GM23338 (cell line): ENCODE results near the gene NTN1. TPM values are rescaled to one million over a fixed set of nuclear protein-coding genes. Genes with fewer than 3 reads are reported as not detected.

Source experiments
- ATAC-seq: fragments of 200-7000 bp; cut with Tn5 transposase; 3 replicates; pipeline ENCODE4 v1.9.1; 2020
- DNase-seq: peaks from one replicate; pipeline ENCODE4 v3.0.0-alpha.2; 2015; ENCODE audit warnings: low spot score
- H2AFZ ChIP-seq: fragments of 200-600 bp; sonication (generic); 2 replicates; pipeline ENCODE4 v1.8.0; 2016; ENCODE audit warnings: antibody characterized with exemption, mild to moderate bottlenecking, moderate library complexity
- H3F3A ChIP-seq: fragments of 200-600 bp; sonication (generic); replicated peaks from 2 replicates; pipeline ENCODE4 v1.8.0; 2017; ENCODE audit warnings: antibody characterized with exemption, mixed run types, low read depth
- H3K27ac ChIP-seq: fragments of 200-600 bp; sonication (generic); 2 replicates; pipeline ENCODE4 v1.6.1; 2016; ENCODE audit warnings: low read depth
- H3K27me3 ChIP-seq: fragments of 200-600 bp; sonication (generic); 2 replicates; pipeline ENCODE4 v1.8.0; 2016; ENCODE audit warnings: mild to moderate bottlenecking, mixed run types, moderate library complexity; ENCODE audit not compliant: insufficient read depth
- H3K36me3 ChIP-seq: fragments of 200-600 bp; sonication (generic); 2 replicates; pipeline ENCODE4 v1.8.0; 2016; ENCODE audit warnings: mild to moderate bottlenecking; ENCODE audit not compliant: insufficient read depth
- H3K4me1 ChIP-seq: fragments of 200-600 bp; sonication (generic); 2 replicates; pipeline ENCODE4 v1.8.0; 2016; ENCODE audit warnings: mild to moderate bottlenecking, moderate library complexity; ENCODE audit not compliant: insufficient read depth
- H3K4me2 ChIP-seq: fragments of 200-600 bp; sonication (generic); 2 replicates; pipeline ENCODE4 v1.7.1; 2017; ENCODE audit warnings: mixed run types
- H3K4me3 ChIP-seq: fragments of 200-600 bp; sonication (generic); 2 replicates; pipeline ENCODE4 v1.6.1; 2016; ENCODE audit warnings: mixed run types
- H3K79me2 ChIP-seq: fragments of 200-600 bp; sonication (generic); replicated peaks from 2 replicates; pipeline ENCODE4 v1.8.0; 2017; ENCODE audit warnings: mild to moderate bottlenecking; ENCODE audit not compliant: insufficient read depth
- H3K9me2 ChIP-seq: fragments of 200-600 bp; sonication (generic); 2 replicates; pipeline ENCODE4 v1.8.0; 2017; ENCODE audit not compliant: insufficient read depth
- H4K20me1 ChIP-seq: fragments of 200-600 bp; sonication (generic); replicated peaks from 2 replicates; pipeline ENCODE4 v1.8.0; 2017; ENCODE audit warnings: mild to moderate bottlenecking; ENCODE audit not compliant: insufficient read depth
- H3K27ac Mint-ChIP-seq: 2 replicates; pipeline ENCODE4 v1.8.0; 2020; ENCODE audit warnings: inconsistent platforms, mild to moderate bottlenecking, moderate library complexity, mixed read lengths
- H3K27me3 Mint-ChIP-seq: 3 replicates; pipeline ENCODE4 v1.8.0; 2022; ENCODE audit warnings: low read depth, mild to moderate bottlenecking, moderate library complexity, mixed read lengths, inconsistent platforms; ENCODE audit not compliant: insufficient read depth, poor library complexity
- H3K36me3 Mint-ChIP-seq: 3 replicates; pipeline ENCODE4 v1.8.0; 2021; ENCODE audit warnings: low read depth, mild to moderate bottlenecking, inconsistent platforms, moderate library complexity, mixed read lengths
- H3K4me1 Mint-ChIP-seq: 3 replicates; pipeline ENCODE4 v1.8.0; 2020; ENCODE audit warnings: mild to moderate bottlenecking, inconsistent platforms, mixed read lengths
- H3K4me3 Mint-ChIP-seq: 3 replicates; pipeline ENCODE4 v1.8.0; 2021; ENCODE audit warnings: moderate library complexity, mild to moderate bottlenecking, inconsistent platforms, mixed read lengths
- H3K9me3 Mint-ChIP-seq: 3 replicates; pipeline ENCODE4 v1.8.0; 2020; ENCODE audit warnings: moderate library complexity, mild to moderate bottlenecking, inconsistent platforms, mixed read lengths
- CREB1 ChIP-seq: fragments of 250-450 bp; sonication (Bioruptor Pico); IDR thresholded peaks from 2 replicates; pipeline ENCODE4 v1.5.0; 2020; ENCODE audit warnings: low read depth, mild to moderate bottlenecking, moderate library complexity
- CTCF ChIP-seq, 2 experiments: fragments of 200-600 bp in 1 of 2; sonication (generic) in 1 of 2; conservative IDR thresholded peaks; 2 replicates each; pipeline versions ENCODE4 v1.5.1 to v1.6.1; 2016 to 2017; ENCODE audit warnings: antibody characterized with exemption in 2 of 2, low read depth in 2 of 2, mild to moderate bottlenecking in 2 of 2, moderate library complexity in 1 of 2
- ETS1 ChIP-seq: IDR thresholded peaks from 2 replicates; pipeline ENCODE4 v1.6.1; 2016; ENCODE audit warnings: antibody characterized with exemption
- EZH2 ChIP-seq: fragments of 200-600 bp; sonication (generic); IDR thresholded peaks from one replicate; pipeline ENCODE4 v1.8.0; 2017; ENCODE audit warnings: antibody characterized with exemption, mild to moderate bottlenecking, low read depth; ENCODE audit not compliant: unreplicated experiment
- EZH2phosphoT487 ChIP-seq: fragments of 200-600 bp; sonication (generic); IDR thresholded peaks from one replicate; pipeline ENCODE4 v1.8.1; 2018; ENCODE audit warnings: antibody characterized with exemption; ENCODE audit not compliant: unreplicated experiment
- JUNB ChIP-seq: IDR thresholded peaks from one replicate; pipeline ENCODE4 v1.6.1; 2016; ENCODE audit warnings: antibody characterized with exemption; ENCODE audit not compliant: unreplicated experiment
- NANOG ChIP-seq: IDR thresholded peaks from 2 replicates; pipeline ENCODE4 v1.6.1; 2016; ENCODE audit warnings: antibody characterized with exemption, borderline replicate concordance
- POLR2AphosphoS5 ChIP-seq: IDR thresholded peaks from 2 replicates; pipeline ENCODE4 v1.6.1; 2016; ENCODE audit warnings: antibody characterized with exemption, low read depth
- STAT1 ChIP-seq: IDR thresholded peaks from one replicate; pipeline ENCODE4 v1.6.1; 2016; ENCODE audit warnings: antibody characterized with exemption; ENCODE audit not compliant: unreplicated experiment
- ZNF114 ChIP-seq: fragments of 250-450 bp; sonication (Bioruptor Pico); IDR thresholded peaks from 2 replicates; pipeline ENCODE4 v1.5.0; 2020; ENCODE audit warnings: mild to moderate bottlenecking, moderate library complexity
- ZNF331 ChIP-seq: fragments of 250-450 bp; sonication (Bioruptor Pico); IDR thresholded peaks from 2 replicates; pipeline ENCODE4 v1.5.0; 2020; ENCODE audit warnings: low read depth, mild to moderate bottlenecking, moderate library complexity
- ZNF462 ChIP-seq: fragments of 250-450 bp; sonication (Bioruptor Pico); IDR thresholded peaks from 2 replicates; pipeline ENCODE4 v1.5.0; 2020; ENCODE audit warnings: mild to moderate bottlenecking, moderate library complexity
- polyA plus RNA-seq: library from polyadenylated mRNA; unstranded; fragments of >200 nt; fragmentation: Nextera tagmentation; extraction: Ambion mirVana; gene quantifications from 2 replicates; pipeline ENCODE4 v1.2.1, GENCODE V29; 2016
- total RNA-seq: library from RNA; depleted of rRNA; stranded (reverse); fragments of >200 nt; shearing (Covaris generic); gene quantifications from 2 replicates; pipeline ENCODE4 v1.2.3, GENCODE V29; 2014

NTN1 gene
- total and polyA plus RNA-seq, 2 experiments from 2014 or later, result 0.57 to 2.6 TPM

- TF ChIP-seq POLR2AphosphoS5, result no peak
- TF ChIP-seq EZH2phosphoT487, result no peak
- TF ChIP-seq ZNF331, result no peak
- no peak for TF ChIP-seq ZNF114 (CRISPR knock-in tag)
These were observed 188.6 kb downstream of the NTN1 start (continued) for GRCh38 chr17:9209781-9210370.

GRCh38 chr17:9211133-9211765, 189.9 kb downstream of the NTN1 start:
- H2AFZ ChIP-seq, result no peak overlapping the region
- peaks cover 7% of the 10 kb centered on the region for H3K4me1 Mint-ChIP-seq
- H3K27me3 Mint-ChIP-seq, result peaks cover 3% of the 10 kb centered on the region
- H3K27me3 ChIP-seq, result no peaks in the 10 kb centered on the region
- DNase-seq, result no peak
- H3K36me3 ChIP-seq, result 0 out of 2 replicates have a peak, but pooled peaks cover 6% of the 10 kb centered on the region
- H3F3A ChIP-seq, result no peaks in the 10 kb centered on the region
- no peak overlapping the region for H3K4me3 ChIP-seq
- H3K9me3 Mint-ChIP-seq, result peaks cover 12% of the 10 kb centered on the region; the same call in 2 of the 3 replicates
- H3K27ac ChIP-seq, result no peak overlapping the region
- no peak; the same call in 2 of the 3 replicates for ATAC-seq
- H3K4me3 Mint-ChIP-seq, result no peak overlapping the region
- H3K9me2 ChIP-seq, result no peaks in the 10 kb centered on the region
- no peak overlapping the region for H3K27ac Mint-ChIP-seq
- H4K20me1 ChIP-seq, result no peaks in the 10 kb centered on the region
- H3K36me3 Mint-ChIP-seq, result peaks cover 5% of the 10 kb centered on the region; the same call in 2 of the 3 replicates
- H3K4me2 ChIP-seq, result no peak overlapping the region
- no peaks in the 10 kb centered on the region for H3K4me1 ChIP-seq
- no peaks in the 10 kb centered on the region for H3K79me2 ChIP-seq
- TF ChIP-seq STAT1 (no peak), EZH2 (no peak), POLR2AphosphoS5 (no peak), ZNF331 (no peak), ZNF114 (CRISPR knock-in tag) (no peak), CTCF (conservative IDR thresholded peaks at IDR 0.05; ENCODE audit: low read depth in 2 of 2) (no peak), EZH2phosphoT487 (no peak), NANOG (no peak), JUNB (no peak), ETS1 (no peak), ZNF462 (no peak), CREB1 (CRISPR knock-in tag) (no peak)
